Caco-2 (cell line): ENCODE results near the gene WDR4. TPM values are rescaled to one million over a fixed set of nuclear protein-coding genes. Genes with fewer than 3 reads are reported as not detected.
A peak's percentile ranks its signal among the peaks of the same experiment; 100 is the strongest.

Experiments used
- BruUV-seq: library from RNA; stranded (reverse); fragments of 400-500 nt; replicated peaks from 2 replicates; lab custom pipeline; 2021; lab: Mats Ljungman, UMichigan
- CTCF ChIA-PET: fragments of 300-600 bp; sonication (Branson Sonifier 250); formaldehyde crosslinking; loops from one replicate; lab custom pipeline; 2022; ENCODE audit warnings: antibody characterized with exemption; lab: Charles Lee
- POLR2A ChIA-PET: fragments of 300-600 bp; sonication (Branson Sonifier 250); formaldehyde crosslinking; loops from one replicate; lab custom pipeline; 2022; ENCODE audit warnings: antibody characterized with exemption; lab: Charles Lee
- DNase-seq, 2 experiments: peaks; one replicate each; pipeline versions ENCODE4 v3.0.0 to v3.0.0-alpha.2; 2020 to 2022
- H3K27me3 ChIP-seq: replicated peaks from 2 replicates; pipeline ENCODE4 v1.6.0; 2011; ENCODE audit warnings: low read length; ENCODE audit not compliant: control insufficient read depth, insufficient read depth
- H3K36me3 ChIP-seq: 2 replicates; pipeline ENCODE4 v1.5.1; 2011; ENCODE audit warnings: low read length; ENCODE audit not compliant: control insufficient read depth, insufficient read depth
- H3K4me1 ChIP-seq: fragments of 250-450 bp; sonication (Bioruptor Pico); 2 replicates; pipeline ENCODE4 v1.5.1; 2020; ENCODE audit warnings: mild to moderate bottlenecking
- H3K4me3 ChIP-seq: 2 replicates; pipeline ENCODE4 v1.5.1; 2011; ENCODE audit warnings: low read depth, mild to moderate bottlenecking, control low read depth, low read length
- H3K9me3 ChIP-seq: fragments of 250-450 bp; sonication (Bioruptor Pico); 2 replicates; pipeline ENCODE4 v1.5.1; 2020; ENCODE audit warnings: mild to moderate bottlenecking, moderate library complexity
- H3K27ac Mint-ChIP-seq: one replicate; pipeline ENCODE4 v1.8.0; 2022; ENCODE audit warnings: mixed read lengths; ENCODE audit not compliant: unreplicated experiment
- H3K27me3 Mint-ChIP-seq: one replicate; pipeline ENCODE4 v1.8.0; 2022; ENCODE audit warnings: mixed read lengths; ENCODE audit not compliant: insufficient read depth, unreplicated experiment
- H3K36me3 Mint-ChIP-seq: one replicate; pipeline ENCODE4 v1.8.0; 2022; ENCODE audit warnings: mild to moderate bottlenecking, mixed read lengths; ENCODE audit not compliant: insufficient read depth, unreplicated experiment
- H3K4me1 Mint-ChIP-seq: one replicate; pipeline ENCODE4 v1.8.0; 2022; ENCODE audit warnings: low read depth, mixed read lengths; ENCODE audit not compliant: unreplicated experiment
- H3K4me3 Mint-ChIP-seq: one replicate; pipeline ENCODE4 v1.8.0; 2022; ENCODE audit warnings: mild to moderate bottlenecking, moderate library complexity, mixed read lengths; ENCODE audit not compliant: unreplicated experiment
- H3K9me3 Mint-ChIP-seq: one replicate; pipeline ENCODE4 v1.8.0; 2022; ENCODE audit warnings: mixed read lengths; ENCODE audit not compliant: unreplicated experiment
- CTCF ChIP-seq, 2 experiments: fragments of 200-600 bp in 1 of 2; IDR thresholded peaks; 1 replicate in 1 of 2; 2 replicates in 1 of 2; pipeline versions ENCODE4 v1.5.1 to v1.8.0; 2011 to 2022; ENCODE audit warnings: antibody characterized with exemption in 1 of 2, control low read depth in 1 of 2, inconsistent platforms in 1 of 2, low read depth in 1 of 2, low read length in 1 of 2, mild to moderate bottlenecking in 1 of 2, moderate library complexity in 1 of 2; ENCODE audit not compliant: insufficient read depth in 1 of 2, severe bottlenecking in 1 of 2, unreplicated experiment in 1 of 2
- intact Hi-C: fragments of 100-400 bp; cut with micrococcal nuclease; formaldehyde crosslinking; loops from one replicate; pipeline ENCODE4 v1.10.0; 2022; ENCODE audit not compliant: unreplicated experiment
- total RNA-seq: library from RNA; stranded (reverse); gene quantifications from 2 replicates; pipeline ENCODE4 v1.2.3, GENCODE V29; 2022

The WDR4 gene
- total RNA-seq, 1 experiment from 2014 or later, result 35.0 TPM

- no peak overlapping the region for H3K4me3 Mint-ChIP-seq
- intact Hi-C loops, result no loop called here
- H3K36me3 ChIP-seq, result no peaks in the 10 kb centered on the region
- no peak overlapping the region for H3K4me3 ChIP-seq
- peaks cover 27% of the 10 kb centered on the region for H3K36me3 Mint-ChIP-seq
- BruUV-seq, result no TSS peak
- no peaks in the 10 kb centered on the region for H3K4me1 Mint-ChIP-seq
- ChIA-PET CTCF (no interaction called here), POLR2A (no interaction called here)
- H3K27ac Mint-ChIP-seq, result no peak overlapping the region
- peaks cover 14% of the 10 kb centered on the region; the same call in 1 of the 2 replicates for H3K9me3 ChIP-seq
- no peak for TF ChIP-seq CTCF (IDR thresholded peaks at IDR 0.05; ENCODE audit: insufficient read depth in 1 of 2, low read depth in 1 of 2, low read length in 1 of 2, severe bottlenecking in 1 of 2, unreplicated experiment in 1 of 2)
- peaks cover 24% of the 10 kb centered on the region for H3K9me3 Mint-ChIP-seq
- no peaks in the 10 kb centered on the region for H3K27me3 ChIP-seq
- H3K4me1 ChIP-seq, result no peaks in the 10 kb centered on the region
- H3K27me3 Mint-ChIP-seq, result no peaks in the 10 kb centered on the region
- no peak for DNase-seq
Observed at GRCh38 chr21:42827588-42827987, 51.8 kb downstream of the WDR4 start.

GRCh38 chr21:42820616-42821465, 58.5 kb downstream of the WDR4 start:
- Histone ChIP-seq H3K9me3 (peaks cover 19% of the 10 kb centered on the region), H3K4me1 (no peaks in the 10 kb centered on the region), H3K36me3 (no peaks in the 10 kb centered on the region), H3K27me3 (no peaks in the 10 kb centered on the region), H3K4me3 (no peak overlapping the region)
- peak in 1 of 2 experiments; percentile 14 for TF ChIP-seq CTCF (IDR thresholded peaks at IDR 0.05; ENCODE audit: insufficient read depth in 1 of 2, low read depth in 1 of 2, low read length in 1 of 2, severe bottlenecking in 1 of 2, unreplicated experiment in 1 of 2)
- no peak for DNase-seq
- no peaks in the 10 kb centered on the region for H3K27me3 Mint-ChIP-seq
- ChIA-PET POLR2A (no interaction called here), CTCF (interaction anchor here (0.5 kb wide), 1 partner anchor 58 kb away, joined by 4 read pairs; no protein-coding TSS in a partner anchor)
- BruUV-seq, result no TSS peak
- peaks cover 28% of the 10 kb centered on the region for H3K9me3 Mint-ChIP-seq
- no peaks in the 10 kb centered on the region for H3K4me1 Mint-ChIP-seq
- intact Hi-C loops, result no loop called here
- no peak overlapping the region for H3K4me3 Mint-ChIP-seq
- no peak overlapping the region for H3K27ac Mint-ChIP-seq
- no peaks in the 10 kb centered on the region for H3K36me3 Mint-ChIP-seq

DNA sequence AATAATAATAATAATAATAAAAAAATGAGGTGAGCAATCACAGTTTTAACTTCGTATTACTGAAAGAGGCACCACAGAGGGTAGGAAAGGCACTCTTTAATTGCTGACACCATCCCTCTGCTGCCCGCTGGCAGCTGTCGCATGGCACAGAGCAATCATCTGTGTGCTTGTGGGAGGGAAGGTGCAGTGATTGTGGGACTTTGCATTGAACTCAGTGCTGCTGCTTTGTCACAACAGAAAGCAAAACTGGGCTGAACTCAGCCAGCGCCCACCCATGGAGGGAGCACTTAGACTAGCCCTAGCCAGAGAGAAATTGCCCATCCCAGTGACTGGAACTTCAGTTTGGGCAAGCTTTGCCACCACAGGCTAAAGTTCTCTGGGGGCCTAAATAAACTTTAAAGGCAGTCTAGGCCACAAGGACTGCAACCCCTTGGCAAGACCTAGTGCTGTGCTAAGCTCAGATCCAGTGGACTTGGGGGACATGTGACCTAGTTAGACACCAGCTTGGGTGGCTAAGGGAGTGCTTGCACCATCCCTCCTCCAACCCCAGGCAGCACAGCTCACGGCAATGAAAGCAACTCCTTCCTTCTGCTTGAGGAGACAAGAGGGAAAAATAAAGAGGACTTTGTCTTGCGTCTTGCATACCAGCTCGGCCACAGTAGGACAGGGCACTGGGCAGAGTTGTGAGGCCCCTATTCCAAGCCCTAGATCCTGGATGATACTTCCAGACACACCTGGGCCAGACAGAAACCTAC, 59.3 kb downstream of the WDR4 start:
- H3K27me3 Mint-ChIP-seq, result no peaks in the 10 kb centered on the region
- Histone ChIP-seq H3K4me1 (no peaks in the 10 kb centered on the region), H3K9me3 (peaks cover 22% of the 10 kb centered on the region), H3K27me3 (no peaks in the 10 kb centered on the region), H3K36me3 (no peaks in the 10 kb centered on the region), H3K4me3 (no peak overlapping the region)
- peaks cover 20% of the 10 kb centered on the region for H3K9me3 Mint-ChIP-seq
- no peaks in the 10 kb centered on the region for H3K36me3 Mint-ChIP-seq
- no peak for TF ChIP-seq CTCF (IDR thresholded peaks at IDR 0.05; ENCODE audit: insufficient read depth in 1 of 2, low read depth in 1 of 2, low read length in 1 of 2, severe bottlenecking in 1 of 2, unreplicated experiment in 1 of 2)
- no peak for DNase-seq
- BruUV-seq, result no TSS peak
- intact Hi-C loops, result loop anchor here (2.0 kb wide), 1 partner anchor 227 kb away; no protein-coding TSS in a partner anchor
- ChIA-PET POLR2A (no interaction called here), CTCF (interaction anchor here (0.5 kb wide), 1 partner anchor 59 kb away, joined by 4 read pairs; no protein-coding TSS in a partner anchor)
- H3K27ac Mint-ChIP-seq, result no peak overlapping the region
- H3K4me3 Mint-ChIP-seq, result no peak overlapping the region
- no peaks in the 10 kb centered on the region for H3K4me1 Mint-ChIP-seq
